Measurements from ENCODE around the gene HOXA6. TPM values are rescaled to one million over a fixed set of nuclear protein-coding genes. Genes with fewer than 3 reads are reported as not detected.

The HOXA6 gene
- total RNA-seq, 1 donor = 11.2 TPM

DNA sequence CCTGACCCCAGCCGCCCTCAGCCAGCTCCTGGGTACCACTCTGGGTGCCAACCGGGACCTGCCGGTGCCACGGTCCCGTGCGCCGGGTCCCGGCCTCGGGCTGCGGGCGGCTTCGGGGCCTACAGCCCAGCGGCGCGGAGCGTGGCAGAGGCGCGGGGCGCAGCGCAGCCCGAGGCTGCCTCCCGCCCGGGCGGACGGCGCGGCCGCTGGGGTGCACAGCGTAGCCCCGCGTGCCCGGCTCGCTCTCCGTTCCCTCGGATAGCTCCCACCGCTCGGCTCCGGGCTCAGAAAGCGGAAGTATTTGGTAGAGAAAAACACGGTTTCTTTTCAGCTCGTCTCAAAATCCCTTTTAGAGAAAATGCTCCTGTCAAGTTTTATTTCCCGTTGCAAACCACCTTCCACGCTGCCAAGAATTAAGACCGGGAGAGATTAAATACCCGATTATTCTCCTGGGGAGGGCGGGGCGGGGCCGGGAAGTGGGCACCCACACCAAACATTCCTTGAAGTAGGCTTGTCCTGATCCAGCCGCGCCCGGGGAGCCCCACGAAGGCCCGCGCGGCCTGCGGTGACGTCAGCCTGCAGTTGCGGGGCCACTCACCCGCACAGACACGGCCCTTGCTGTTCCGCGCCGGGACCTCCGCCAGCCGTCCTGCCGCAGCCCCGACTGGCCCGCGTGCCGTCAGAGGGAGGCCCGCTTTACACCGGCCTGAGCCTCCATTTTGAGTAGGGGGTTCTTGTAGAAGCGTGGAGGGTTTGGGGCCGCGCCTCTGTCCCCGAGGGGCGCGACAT, 45.2 kb upstream of the HOXA6 start:
- H3K4me3 ChIP-seq (ENCODE audit: low read depth, low read length) = peak overlapping the region; percentile 86
- peak; percentile 76 for DNase-seq (ENCODE audit: low read depth)
- TF ChIP-seq, protein P1, sequence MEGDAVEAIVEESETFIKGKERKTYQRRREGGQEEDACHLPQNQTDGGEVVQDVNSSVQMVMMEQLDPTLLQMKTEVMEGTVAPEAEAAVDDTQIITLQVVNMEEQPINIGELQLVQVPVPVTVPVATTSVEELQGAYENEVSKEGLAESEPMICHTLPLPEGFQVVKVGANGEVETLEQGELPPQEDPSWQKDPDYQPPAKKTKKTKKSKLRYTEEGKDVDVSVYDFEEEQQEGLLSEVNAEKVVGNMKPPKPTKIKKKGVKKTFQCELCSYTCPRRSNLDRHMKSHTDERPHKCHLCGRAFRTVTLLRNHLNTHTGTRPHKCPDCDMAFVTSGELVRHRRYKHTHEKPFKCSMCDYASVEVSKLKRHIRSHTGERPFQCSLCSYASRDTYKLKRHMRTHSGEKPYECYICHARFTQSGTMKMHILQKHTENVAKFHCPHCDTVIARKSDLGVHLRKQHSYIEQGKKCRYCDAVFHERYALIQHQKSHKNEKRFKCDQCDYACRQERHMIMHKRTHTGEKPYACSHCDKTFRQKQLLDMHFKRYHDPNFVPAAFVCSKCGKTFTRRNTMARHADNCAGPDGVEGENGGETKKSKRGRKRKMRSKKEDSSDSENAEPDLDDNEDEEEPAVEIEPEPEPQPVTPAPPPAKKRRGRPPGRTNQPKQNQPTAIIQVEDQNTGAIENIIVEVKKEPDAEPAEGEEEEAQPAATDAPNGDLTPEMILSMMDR (IDR thresholded peaks at IDR 0.05; ENCODE audit: insufficient read depth, low read depth, low read length) = no peak

DNA sequence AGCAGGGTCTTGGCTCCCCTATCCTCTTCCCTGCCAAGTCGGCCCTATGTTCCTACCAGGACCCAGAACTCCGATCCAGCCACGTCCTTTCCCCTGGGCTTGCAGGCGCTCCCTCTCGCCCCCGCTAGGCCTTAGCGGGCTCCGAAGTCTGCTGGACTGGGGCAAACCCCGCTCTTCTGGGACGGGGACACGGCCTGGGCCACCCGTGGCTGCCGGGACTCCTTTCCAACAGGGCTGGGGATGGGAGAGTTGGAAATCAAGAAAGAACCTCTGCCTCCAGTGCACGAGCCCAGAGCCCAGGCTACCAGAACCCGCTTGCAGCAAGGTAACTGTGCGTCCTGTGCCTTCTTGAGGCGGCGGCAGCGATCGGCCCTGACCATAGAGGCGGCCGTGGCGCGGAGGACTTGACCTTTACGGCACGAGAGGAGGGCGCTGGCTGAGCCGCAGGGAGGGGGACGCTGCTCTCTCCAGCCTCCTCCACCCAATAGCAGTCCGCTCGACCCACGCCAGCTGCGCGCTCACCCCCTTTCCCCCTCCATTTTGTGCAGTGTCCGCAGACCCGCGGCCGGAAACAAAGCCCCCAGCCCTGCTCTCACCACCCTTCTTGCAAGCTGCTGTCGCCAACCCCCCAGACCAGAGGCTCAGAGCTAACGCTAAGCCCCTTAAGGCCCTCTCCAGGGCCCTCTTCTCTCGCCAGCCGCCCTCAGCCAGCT, 44.4 kb upstream of the HOXA6 start:
- DNase-seq (ENCODE audit: low read depth) = peak; percentile 79
- TF ChIP-seq, protein P1 (IDR thresholded peaks at IDR 0.05; ENCODE audit: insufficient read depth, low read depth, low read length) = no peak
- H3K4me3 ChIP-seq (ENCODE audit: low read depth, low read length) = peak overlapping the region; percentile 86

DNA sequence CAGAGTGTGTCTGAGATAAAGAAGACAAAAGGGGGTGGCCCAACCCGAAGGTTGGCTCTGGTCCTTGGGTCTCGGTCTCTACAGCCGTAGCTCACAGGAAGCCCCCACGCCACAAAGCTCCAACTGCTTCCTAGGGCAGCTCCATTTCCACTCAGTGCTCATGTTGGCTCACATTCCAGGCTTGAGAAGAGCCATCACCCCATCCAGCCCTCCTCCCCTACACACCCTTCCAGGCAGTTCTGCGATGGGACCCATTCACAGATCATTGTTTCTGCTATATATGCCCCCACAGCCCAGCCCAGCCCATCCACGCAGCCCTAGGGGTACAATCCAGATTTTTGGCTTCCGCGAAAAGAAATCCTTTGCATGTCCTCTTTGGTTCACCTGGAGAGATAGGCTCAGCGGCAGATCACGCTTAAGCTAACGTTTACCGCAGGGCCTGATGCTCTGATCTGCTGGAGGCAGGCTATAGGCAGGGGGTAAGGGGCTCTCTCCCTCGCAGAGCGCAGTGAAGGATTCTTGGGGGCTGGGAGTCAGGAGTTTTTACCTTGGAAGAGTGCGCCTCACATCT, 43.7 kb upstream of the HOXA6 start:
- TF ChIP-seq, protein P1 (IDR thresholded peaks at IDR 0.05; ENCODE audit: insufficient read depth, low read depth, low read length) = no peak
- peak overlapping the region; percentile 86 for H3K4me3 ChIP-seq (ENCODE audit: low read depth, low read length)
- DNase-seq (ENCODE audit: low read depth) = peak; percentile 25

DNA sequence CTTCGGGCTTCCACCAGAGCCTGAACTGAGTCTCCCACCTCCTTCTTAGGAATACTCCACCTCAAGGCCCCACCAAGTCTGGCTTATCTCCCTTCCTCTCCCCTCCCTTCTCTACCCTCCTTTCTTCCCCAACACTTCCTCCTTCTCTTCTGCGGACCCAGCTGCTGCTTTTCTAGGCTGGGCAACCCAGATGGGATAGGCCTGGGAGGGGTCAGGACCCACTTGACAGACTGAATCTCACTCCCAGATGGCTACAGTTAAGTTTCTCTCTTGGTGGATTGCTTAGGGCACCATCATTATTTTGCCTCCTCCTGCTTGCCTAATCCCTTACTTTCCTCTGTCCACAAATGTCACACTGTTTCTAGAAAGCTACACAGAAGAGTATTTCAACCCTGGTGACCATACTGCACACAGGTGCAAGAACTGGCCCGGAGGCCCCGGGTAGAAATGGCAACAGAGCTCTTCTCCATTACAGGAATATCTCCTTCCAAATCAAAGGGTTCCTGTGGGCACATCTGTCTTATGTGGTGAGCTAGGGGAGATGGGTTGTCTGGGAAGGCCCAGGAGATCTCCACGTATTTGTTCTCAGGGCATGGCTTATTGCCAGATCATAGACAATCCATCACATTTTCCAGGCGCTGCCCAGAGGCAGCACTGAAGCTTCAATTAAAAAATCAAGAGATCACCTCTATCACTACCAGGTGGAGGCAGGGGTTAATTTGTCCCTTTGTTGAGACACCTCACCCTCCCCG, 42.6 kb upstream of the HOXA6 start:
- DNase-seq (ENCODE audit: low read depth) = peak; percentile 71
- TF ChIP-seq, protein P1 (IDR thresholded peaks at IDR 0.05; ENCODE audit: insufficient read depth, low read depth, low read length) = no peak
- peak overlapping the region; percentile 67 for H3K4me3 ChIP-seq (ENCODE audit: low read depth, low read length)

DNA sequence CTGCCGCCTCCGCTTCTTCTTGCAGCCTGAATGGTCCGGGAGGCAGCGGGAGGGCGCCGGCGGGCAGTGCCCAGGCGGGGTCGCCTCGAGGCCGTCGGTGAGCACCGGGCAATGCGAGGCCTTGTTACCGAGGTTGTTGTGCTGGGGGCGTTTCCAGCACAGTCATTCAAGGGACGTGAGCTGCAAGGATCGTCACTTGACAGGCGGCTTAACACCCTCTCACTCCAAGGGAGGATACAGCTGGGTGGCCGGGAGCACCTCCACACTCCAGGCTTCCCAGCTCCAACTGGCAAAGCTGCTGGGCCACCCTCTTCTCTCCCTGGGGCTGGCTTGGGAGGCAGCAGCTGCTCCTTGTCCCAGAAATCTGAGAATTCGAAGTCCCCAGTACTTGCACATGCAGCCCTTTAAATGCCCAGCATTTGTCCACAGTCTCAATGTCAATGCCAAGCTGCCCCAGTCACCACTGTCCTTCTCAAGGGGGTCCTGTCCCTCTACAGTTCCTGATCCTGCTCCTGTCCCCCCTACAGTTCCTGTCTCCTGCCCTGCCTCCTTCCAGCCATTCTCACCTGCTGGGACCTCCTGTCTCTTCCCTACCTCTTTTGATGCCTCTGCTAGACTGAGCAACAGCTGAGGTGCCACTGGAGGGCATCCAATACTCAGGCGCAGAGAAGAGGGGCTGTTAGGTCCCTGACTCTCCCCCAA, 41.9 kb upstream of the HOXA6 start:
- H3K4me3 ChIP-seq (ENCODE audit: low read depth, low read length) = peak overlapping the region; percentile 67
- peak; percentile 79 for DNase-seq (ENCODE audit: low read depth)
- TF ChIP-seq, protein P1 (IDR thresholded peaks at IDR 0.05; ENCODE audit: insufficient read depth, low read depth, low read length) = no peak
